Aorta (tissue), 5 donors: ENCODE results near the gene IDH1. TPM values are rescaled to one million over a fixed set of nuclear protein-coding genes. Genes with fewer than 3 reads are reported as not detected.

Experiments used
- ATAC-seq: fragments of 200-7000 bp; cut with Tn5 transposase; one replicate; pipeline ENCODE4 v1.9.1; 2022; ENCODE audit warnings: moderate library complexity; ENCODE audit not compliant: low FRiP score
- DNase-seq, 2 donors: peaks; one replicate each; pipeline ENCODE4 v3.0.0-alpha.2; 2020
- H3K27ac ChIP-seq, 2 donors: one replicate each; pipeline ENCODE4 v1.5.1; 2013; ENCODE audit warnings: low read length in 2 of 2, mild to moderate bottlenecking in 2 of 2, moderate library complexity in 2 of 2, control low read depth in 1 of 2, inconsistent platforms in 1 of 2, low read depth in 1 of 2
- H3K27me3 ChIP-seq, 2 donors: one replicate each; pipeline ENCODE4 v1.6.1; 2013; ENCODE audit warnings: control low read depth in 1 of 2, low read length in 1 of 2, mild to moderate bottlenecking in 1 of 2, moderate library complexity in 1 of 2; ENCODE audit not compliant: insufficient read depth in 2 of 2, control insufficient read depth in 1 of 2
- H3K36me3 ChIP-seq, 2 donors: one replicate each; pipeline ENCODE4 v1.6.1; 2013; ENCODE audit warnings: control low read depth in 1 of 2, low read length in 1 of 2, mild to moderate bottlenecking in 1 of 2; ENCODE audit not compliant: insufficient read depth in 2 of 2, control insufficient read depth in 1 of 2
- H3K4me1 ChIP-seq, 2 donors: one replicate each; pipeline ENCODE4 v1.6.1; 2013; ENCODE audit warnings: low read length in 2 of 2, control low read depth in 1 of 2, mild to moderate bottlenecking in 1 of 2, moderate library complexity in 1 of 2; ENCODE audit not compliant: insufficient read depth in 2 of 2, control insufficient read depth in 1 of 2
- H3K4me3 ChIP-seq, 2 donors: one replicate each; pipeline ENCODE4 v1.5.1; 2013; ENCODE audit warnings: low read length in 2 of 2, control low read depth in 1 of 2, mild to moderate bottlenecking in 1 of 2
- H3K9me3 ChIP-seq: one replicate; pipeline ENCODE4 v1.6.1; 2013; ENCODE audit warnings: mild to moderate bottlenecking, low read length; ENCODE audit not compliant: control insufficient read depth
- WGBS, 2 donors: extraction: QIAGEN DNeasy Blood & Tissue Kit; methylation state at CpG; one replicate each; pipeline ENCODE4 v1.1.7; 2013; 5-methylcytosine and 5-hydroxymethylcytosine counted together
- intact Hi-C, 2 donors: fragments of 100-400 bp; cut with DNase I; formaldehyde crosslinking; loops; one replicate each; pipeline versions ENCODE4 v1.14.2 to v1.15.0; 2022
- polyA plus RNA-seq, 2 donors: library from polyadenylated mRNA; stranded (reverse); fragments of 200-250 nt; gene quantifications; one replicate each; pipeline ENCODE4 v1.2.3, GENCODE V29; 2013
- total RNA-seq, 2 donors: library from RNA; stranded (reverse); fragmentation: NEBNext Ultra II Directional; extraction: Animal tissue kit (Norgen Biotek cat#: 25700); gene quantifications; one replicate each; pipeline ENCODE4 v1.2.1, GENCODE V29; 2021
- donor health status: healthy with polysubstance abuse.
- donor health status: Bipolar disorder and iron deficiency.
- donor health status: DM: no; HTN: no; CAD: no.
- donor health status: DM: no; HTN: no; CAD: no.
- donor health status: DM: yes; HTN: yes; CAD: no.

IDH1 gene
- total and polyA plus RNA-seq, 4 donors: 25.1 to 78.4 (median 54.7) TPM

- WGBS, 2 donors: 84 to 94% methylated on average over 2 of the region's 2 CpGs
- DNase-seq: no peak
- Histone ChIP-seq H3K36me3 (no peaks in the 10 kb centered on the region), H3K9me3 (no peaks in the 10 kb centered on the region), H3K4me1 (no peaks in the 10 kb centered on the region), H3K4me3 (no peak overlapping the region), H3K27me3 (no peaks in the 10 kb centered on the region), H3K27ac (no peak overlapping the region)
- ATAC-seq: no peak
- intact Hi-C loops: no loop called here
Measured at GRCh38 chr2:208186893-208187292, 68.0 kb downstream of the IDH1 start.

- Histone ChIP-seq H3K27ac (no peak overlapping the region), H3K4me1 (no peaks in the 10 kb centered on the region), H3K9me3 (no peaks in the 10 kb centered on the region), H3K27me3 (no peaks in the 10 kb centered on the region), H3K4me3 (no peak overlapping the region), H3K36me3 (no peaks in the 10 kb centered on the region)
- ATAC-seq (no peak), DNase-seq (no peak)
- 61 to 74% methylated on average over 5 of the region's 5 CpGs for WGBS, 2 donors
- intact Hi-C loops: no loop called here
Measured at GRCh38 chr2:208186465-208186864, 68.4 kb downstream of the IDH1 start.

Other genes with a start within 250 kb of the IDH1 start
- 10 to 100 TPM; 12.4 to 18.9 TPM for gene PLEKHM3, start 229.5 kb downstream of the IDH1 start, total RNA-seq
- 1 to 10 TPM; 2.8 to 6.3 TPM for gene PLEKHM3, start 229.5 kb downstream of the IDH1 start, polyA plus RNA-seq
- gene CRYGD, start 130.5 kb downstream of the IDH1 start, total RNA-seq: not detected
- gene CRYGD, start 130.5 kb downstream of the IDH1 start, polyA plus RNA-seq: not detected
- gene CRYGC, start 125.2 kb downstream of the IDH1 start, total RNA-seq: not detected
- gene CRYGC, start 125.2 kb downstream of the IDH1 start, polyA plus RNA-seq: not detected
- gene CRYGB, start 108.9 kb downstream of the IDH1 start, total RNA-seq: not detected
- not detected for gene CRYGB, start 108.9 kb downstream of the IDH1 start, polyA plus RNA-seq
- not detected for gene CRYGA, start 91.5 kb downstream of the IDH1 start, total RNA-seq
- gene CRYGA, start 91.5 kb downstream of the IDH1 start, polyA plus RNA-seq: not detected
- gene C2orf80, start 65.0 kb downstream of the IDH1 start, total RNA-seq: not detected
- gene C2orf80, start 65.0 kb downstream of the IDH1 start, polyA plus RNA-seq: not detected
- gene PIKFYVE, start 11.2 kb upstream of the IDH1 start, total RNA-seq: 10 to 100 TPM; 31.9 to 42.6 TPM
- gene PIKFYVE, start 11.2 kb upstream of the IDH1 start, polyA plus RNA-seq: 1 to 10 TPM; 5.5 to 6.8 TPM
- under 1 TPM in 1 of 2 donors, not detected in 1; 0.18 TPM for gene PTH2R, start 151.7 kb upstream of the IDH1 start, total RNA-seq
- not detected for gene PTH2R, start 151.7 kb upstream of the IDH1 start, polyA plus RNA-seq